Stomach (tissue), 9 donors: ENCODE data around the gene EIF2B4. TPM values are rescaled to one million over a fixed set of nuclear protein-coding genes. Genes with fewer than 3 reads are reported as not detected.

Experiments used
- DNase-seq, 2 donors: peaks; one replicate each; pipeline versions ENCODE4 v3.0.0 to v3.0.0-alpha.2; 2013 to 2019
- H3K27ac ChIP-seq, 5 donors: fragments of 200-600 bp in 4 of 5; sonication (generic) in 4 of 5; one replicate each; pipeline ENCODE4 v1.5.1; 2013 to 2019; ENCODE audit warnings: mild to moderate bottlenecking in 1 of 5, moderate library complexity in 1 of 5
- H3K27me3 ChIP-seq, 3 donors: fragments of 200-600 bp; sonication (generic); one replicate each; pipeline ENCODE4 v1.5.1; 2017 to 2019; ENCODE audit warnings: mixed run types in 1 of 3
- H3K36me3 ChIP-seq, 4 donors: fragments of 200-600 bp; sonication (generic); 1 replicate in 3 of 4; 2 replicates in 1 of 4; pipeline ENCODE4 v1.5.1; 2016 to 2019
- H3K4me1 ChIP-seq, 4 donors: fragments of 200-600 bp; sonication (generic); one replicate each; pipeline ENCODE4 v1.5.1; 2016 to 2019
- H3K4me3 ChIP-seq, 4 donors: fragments of 200-600 bp; sonication (generic) in 3 of 4; one replicate each; pipeline ENCODE4 v1.5.1; 2016 to 2019; ENCODE audit warnings: mild to moderate bottlenecking in 1 of 4
- H3K9me3 ChIP-seq, 4 donors: fragments of 200-600 bp; sonication (generic); one replicate each; pipeline ENCODE4 v1.5.1; 2016 to 2019
- CTCF ChIP-seq, 7 experiments: fragments of 450-650 bp in 4 of 7; fragments of 200-600 bp in 3 of 7; sonication (generic) in 3 of 7; IDR thresholded peaks; one replicate each; pipeline ENCODE4 v1.5.1; 2016 to 2019; ENCODE audit warnings: antibody characterized with exemption in 7 of 7, control low read depth in 2 of 7, mild to moderate bottlenecking in 1 of 7
- EP300 ChIP-seq: sonication (generic); formaldehyde crosslinking; IDR thresholded peaks from one replicate; pipeline ENCODE4 v1.6.1; 2017; ENCODE audit warnings: antibody characterized with exemption
- POLR2A ChIP-seq, 4 donors: fragments of 450-650 bp; IDR thresholded peaks; one replicate each; pipeline ENCODE4 v1.6.1; 2016; ENCODE audit warnings: antibody characterized with exemption in 4 of 4, control low read depth in 2 of 4, mild to moderate bottlenecking in 1 of 4, moderate library complexity in 1 of 4
- POLR2AphosphoS5 ChIP-seq, 3 donors: sonication (generic); formaldehyde crosslinking; IDR thresholded peaks; one replicate each; pipeline ENCODE4 v1.6.1; 2016; ENCODE audit warnings: antibody characterized with exemption in 3 of 3
- WGBS, 5 donors: extraction: QIAGEN DNeasy Blood & Tissue Kit in 3 of 5; methylation state at CpG; one replicate each; pipeline versions ENCODE4 v1.1.5 to v1.1.7; 2013 to 2018; 5-methylcytosine and 5-hydroxymethylcytosine counted together
- intact Hi-C: fragments of 100-400 bp; cut with DNase I; formaldehyde crosslinking; loops from one replicate; pipeline ENCODE4 v1.15.1; 2023; ENCODE audit warnings: low total_unique reads
- polyA plus RNA-seq, 3 donors: library from polyadenylated mRNA; stranded (reverse); fragments of 200-250 nt; gene quantifications; one replicate each; pipeline ENCODE4 v1.2.3, GENCODE V29; 2013
- total RNA-seq, 5 donors: library from RNA; depleted of rRNA; stranded (reverse); fragments of >200 nt; gene quantifications; one replicate each; pipeline versions ENCODE4 v1.1.0 to v1.2.3, GENCODE V29; 2014 to 2016
- donor health status: healthy with polysubstance abuse.
- donor health status: Bipolar disorder and iron deficiency.
- donor health status: healthy.

Gene EIF2B4
- total and polyA plus RNA-seq, 8 donors: 16.2 to 63.9 (median 41.3) TPM

DNA sequence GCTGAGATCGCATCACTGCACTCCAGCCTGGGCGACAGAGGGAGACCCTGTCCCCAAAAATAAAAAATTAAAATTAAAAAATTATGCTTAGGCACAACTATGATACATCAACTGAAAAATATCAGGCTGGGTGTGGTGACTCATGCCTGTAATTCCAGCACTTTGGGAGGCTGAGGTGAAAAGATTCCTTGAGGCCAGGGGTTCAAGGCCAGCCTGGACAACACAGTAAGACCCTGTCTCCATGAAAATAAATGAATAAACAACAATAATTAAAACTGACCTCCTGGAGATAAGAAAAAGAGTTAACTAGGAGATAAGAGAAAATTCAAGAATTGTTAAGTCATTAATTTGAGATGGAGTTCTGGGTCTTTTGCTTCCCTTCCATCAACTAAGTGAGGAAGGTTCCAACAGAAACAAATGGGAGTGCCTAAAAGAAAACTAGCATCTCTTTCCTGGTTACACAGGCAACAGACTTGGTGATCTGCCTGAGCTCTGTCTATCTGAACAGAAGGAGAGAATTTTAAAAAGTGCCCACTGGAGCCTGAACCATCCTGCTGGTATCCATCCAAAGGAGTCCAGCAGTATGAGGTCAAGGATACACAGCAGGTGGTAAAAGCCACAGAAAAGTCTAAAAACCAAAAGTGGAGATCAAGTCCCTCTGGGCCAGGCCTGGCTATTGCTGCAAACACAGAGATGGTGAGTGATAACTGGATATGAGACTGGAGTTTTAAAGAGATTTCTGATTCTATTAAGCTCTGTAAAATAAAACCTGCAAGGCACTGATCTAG lies 30.4 kb upstream of the EIF2B4 start:
- H3K9me3 ChIP-seq: no peaks in the 10 kb centered on the region
- H3K4me1 ChIP-seq: peaks cover 0 to 13% (median 2%) of the 10 kb centered on the region in 4 donors
- H3K4me3 ChIP-seq: no peak overlapping the region
- 98 to 100% (median 100%) methylated on average over 2 of the region's 2 CpGs for WGBS, 5 donors
- no peak for DNase-seq
- H3K36me3 ChIP-seq: peaks cover 5 to 17% (median 12%) of the 10 kb centered on the region in 4 donors
- intact Hi-C loops: no loop called here
- no peak for TF ChIP-seq POLR2AphosphoS5 (IDR thresholded peaks at IDR 0.05)
- no peak for TF ChIP-seq EP300
- TF ChIP-seq POLR2A (IDR thresholded peaks at IDR 0.05): no peak
- no peaks in the 10 kb centered on the region for H3K27me3 ChIP-seq
- no peak overlapping the region for H3K27ac ChIP-seq

DNA sequence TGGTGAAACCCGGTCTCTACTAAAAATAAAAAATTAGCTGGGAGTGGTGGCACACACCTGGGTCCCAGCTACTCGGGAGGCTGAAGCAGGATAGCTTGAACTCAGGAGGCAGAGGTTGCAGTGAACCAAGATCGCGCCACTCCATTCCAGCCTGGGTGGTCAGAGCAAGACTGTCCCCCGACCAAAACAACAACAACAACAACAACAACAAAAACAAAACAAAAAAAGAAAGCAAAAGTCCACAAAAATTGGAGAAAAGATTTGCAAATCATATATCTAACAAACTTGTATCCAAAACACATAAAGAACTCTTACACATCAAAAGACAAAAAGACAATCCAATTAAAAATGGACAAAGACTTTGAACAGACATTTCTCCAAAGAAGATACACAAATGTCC lies 28.8 kb upstream of the EIF2B4 start:
- no peaks in the 10 kb centered on the region for H3K27me3 ChIP-seq
- H3K4me1 ChIP-seq: peaks cover 0 to 11% (median 0%) of the 10 kb centered on the region in 4 donors
- intact Hi-C loops: no loop called here
- TF ChIP-seq CTCF (IDR thresholded peaks at IDR 0.05): no peak
- H3K36me3 ChIP-seq: peaks cover 0 to 5% (median 2%) of the 10 kb centered on the region in 4 donors
- 91 to 96% (median 92%) methylated on average over 5 of the region's 5 CpGs for WGBS, 5 donors
- DNase-seq: no peak
- no peaks in the 10 kb centered on the region for H3K9me3 ChIP-seq
- H3K4me3 ChIP-seq: no peak overlapping the region
- no peak overlapping the region for H3K27ac ChIP-seq

- Histone ChIP-seq H3K27ac (no peak overlapping the region), H3K4me3 (no peak overlapping the region), H3K9me3 (no peaks in the 10 kb centered on the region), H3K36me3 (peaks cover 3 to 14% (median 11%) of the 10 kb centered on the region in 4 donors), H3K27me3 (no peaks in the 10 kb centered on the region), H3K4me1 (peaks cover 0 to 5% (median 0%) of the 10 kb centered on the region in 4 donors)
- WGBS, 5 donors: 93 to 99% (median 98%) methylated on average over 28 to 33 of the region's 33 CpGs
- DNase-seq: no peak
- TF ChIP-seq POLR2AphosphoS5 (IDR thresholded peaks at IDR 0.05) (no peak), POLR2A (IDR thresholded peaks at IDR 0.05) (no peak), CTCF (IDR thresholded peaks at IDR 0.05) (no peak), EP300 (no peak)
- intact Hi-C loops: no loop called here
Observed at GRCh38 chr2:27393225-27393624, 23.1 kb upstream of the EIF2B4 start.

GRCh38 chr2:27390822-27391679 lies 20.9 kb upstream of the EIF2B4 start:
- 89 to 95% (median 93%) methylated on average over 9 of the region's 9 CpGs for WGBS, 5 donors
- no peak for DNase-seq
- Histone ChIP-seq H3K27me3 (no peaks in the 10 kb centered on the region), H3K27ac (no peak overlapping the region), H3K36me3 (peaks cover 7 to 26% (median 20%) of the 10 kb centered on the region in 4 donors), H3K4me1 (no peaks in the 10 kb centered on the region), H3K9me3 (no peaks in the 10 kb centered on the region), H3K4me3 (no peak overlapping the region)
- TF ChIP-seq EP300: no peak
- no peak for TF ChIP-seq POLR2AphosphoS5 (IDR thresholded peaks at IDR 0.05)
- no peak for TF ChIP-seq CTCF (IDR thresholded peaks at IDR 0.05)
- no peak for TF ChIP-seq POLR2A (IDR thresholded peaks at IDR 0.05)
- intact Hi-C loops: no loop called here
